NCI-H510A treated with DMSO at 0.1 percent for 48 hours (cell line): ENCODE data around the gene KIF4B.
A peak's percentile ranks its signal among the peaks of the same experiment; 100 is the strongest.
"Not testable (repeated sequence)": the region's sequence is repeated elsewhere in the genome, so short reads cannot be mapped to it uniquely, and the experiment has no call there.

ENCODE experiments used
- DNase-seq: peaks from one replicate; lab custom pipeline; 2025; lab: John Stamatoyannopoulos, UW

KIF4B gene, protein sequence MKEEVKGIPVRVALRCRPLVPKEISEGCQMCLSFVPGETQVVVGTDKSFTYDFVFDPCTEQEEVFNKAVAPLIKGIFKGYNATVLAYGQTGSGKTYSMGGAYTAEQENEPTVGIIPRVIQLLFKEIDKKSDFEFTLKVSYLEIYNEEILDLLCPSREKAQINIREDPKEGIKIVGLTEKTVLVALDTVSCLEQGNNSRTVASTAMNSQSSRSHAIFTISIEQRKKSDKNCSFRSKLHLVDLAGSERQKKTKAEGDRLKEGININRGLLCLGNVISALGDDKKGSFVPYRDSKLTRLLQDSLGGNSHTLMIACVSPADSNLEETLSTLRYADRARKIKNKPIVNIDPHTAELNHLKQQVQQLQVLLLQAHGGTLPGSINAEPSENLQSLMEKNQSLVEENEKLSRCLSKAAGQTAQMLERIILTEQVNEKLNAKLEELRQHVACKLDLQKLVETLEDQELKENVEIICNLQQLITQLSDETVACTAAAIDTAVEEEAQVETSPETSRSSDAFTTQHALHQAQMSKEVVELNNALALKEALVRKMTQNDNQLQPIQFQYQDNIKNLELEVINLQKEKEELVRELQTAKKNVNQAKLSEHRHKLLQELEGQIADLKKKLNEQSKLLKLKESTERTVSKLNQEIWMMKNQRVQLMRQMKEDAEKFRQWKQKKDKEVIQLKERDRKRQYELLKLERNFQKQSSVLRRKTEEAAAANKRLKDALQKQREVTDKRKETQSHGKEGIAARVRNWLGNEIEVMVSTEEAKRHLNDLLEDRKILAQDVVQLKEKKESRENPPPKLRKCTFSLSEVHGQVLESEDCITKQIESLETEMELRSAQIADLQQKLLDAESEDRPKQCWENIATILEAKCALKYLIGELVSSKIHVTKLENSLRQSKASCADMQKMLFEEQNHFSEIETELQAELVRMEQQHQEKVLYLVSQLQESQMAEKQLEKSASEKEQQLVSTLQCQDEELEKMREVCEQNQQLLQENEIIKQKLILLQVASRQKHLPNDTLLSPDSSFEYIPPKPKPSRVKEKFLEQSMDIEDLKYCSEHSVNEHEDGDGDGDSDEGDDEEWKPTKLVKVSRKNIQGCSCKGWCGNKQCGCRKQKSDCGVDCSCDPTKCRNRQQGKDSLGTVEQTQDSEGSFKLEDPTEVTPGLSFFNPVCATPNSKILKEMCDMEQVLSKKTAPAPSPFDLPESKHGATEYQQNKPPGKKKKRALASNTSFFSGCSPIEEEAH

DNA sequence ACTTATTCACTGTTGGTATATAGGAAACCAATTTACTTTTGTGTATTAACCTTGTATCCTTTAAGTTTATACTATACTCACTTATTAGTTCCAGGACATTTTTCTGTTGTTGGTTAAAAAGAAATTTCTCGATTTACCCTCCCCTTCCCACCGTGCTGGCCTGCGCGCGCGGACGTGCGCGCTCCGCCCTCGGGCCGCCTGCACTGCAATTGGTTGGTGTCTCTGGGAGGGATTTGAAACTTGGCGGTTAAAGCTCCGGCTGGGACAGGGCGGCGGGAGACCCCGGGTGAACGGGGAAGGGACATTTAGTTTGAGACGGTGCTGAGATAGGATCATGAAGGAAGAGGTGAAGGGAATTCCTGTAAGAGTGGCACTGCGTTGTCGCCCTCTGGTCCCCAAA, at the start of gene KIF4B:
TSS of gene KIF4B (plus strand) at position 230 of the 400 bp plus-strand sequence. CDS start at position 335, 105 bp downstream.
- no peak for DNase-seq

- no peak for DNase-seq
These were observed 47.3 kb upstream of the KIF4B start for GRCh38 chr5:154966081-154966841.

- no peak for DNase-seq
These were observed 46.7 kb upstream of the KIF4B start for GRCh38 chr5:154966874-154967273.

GRCh38 chr5:154967421-154968024, 46.0 kb upstream of the KIF4B start:
- DNase-seq = no peak

GRCh38 chr5:154968953-154969352, 44.6 kb upstream of the KIF4B start:
- no peak for DNase-seq

GRCh38 chr5:154970759-154971158, 42.8 kb upstream of the KIF4B start:
- DNase-seq = no peak

DNA sequence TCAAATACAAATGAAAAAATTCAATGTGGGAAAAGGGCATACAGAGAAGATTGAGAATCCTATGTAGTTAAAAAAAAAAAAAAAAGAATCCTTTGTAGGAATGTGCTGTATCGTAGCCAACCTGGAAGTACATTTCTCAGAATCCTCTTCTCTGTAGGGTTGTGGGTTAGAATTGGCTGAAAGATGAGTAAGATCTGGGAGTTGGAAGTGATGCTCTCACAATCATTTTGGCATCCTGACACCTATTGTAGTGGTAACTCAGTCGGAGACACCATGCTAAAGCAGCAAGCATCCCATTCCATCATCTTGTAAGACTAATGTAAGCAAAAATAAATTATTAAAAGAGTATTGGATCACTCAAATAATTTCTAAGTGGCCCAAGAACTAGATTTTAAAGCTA, 42.1 kb upstream of the KIF4B start:
- DNase-seq = no peak

GRCh38 chr5:154972476-154973080, 41.0 kb upstream of the KIF4B start:
- DNase-seq = peak; percentile 18

- DNase-seq = not testable (repeated sequence)
These were observed 37.5 kb upstream of the KIF4B start for GRCh38 chr5:154976082-154976481.

DNA sequence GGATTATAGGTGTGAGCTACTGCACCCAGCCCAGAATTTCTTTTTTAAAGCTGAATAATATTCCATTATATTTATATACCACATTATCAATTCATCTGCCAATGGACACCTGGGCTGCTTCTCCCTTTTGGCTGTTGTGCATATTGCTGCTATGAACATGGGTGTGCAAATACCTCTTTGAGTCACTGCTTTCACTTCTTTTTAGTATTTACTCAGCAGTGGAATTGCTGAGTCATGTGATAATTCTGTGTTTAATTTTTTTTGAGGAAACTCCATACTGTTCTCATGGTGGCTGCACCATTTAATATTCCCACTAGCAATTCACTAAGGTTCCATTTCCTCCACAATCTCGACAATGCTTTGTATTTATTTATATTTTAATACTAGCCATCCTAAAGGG, 36.1 kb upstream of the KIF4B start:
- DNase-seq = no peak

GRCh38 chr5:154978294-154978693, 35.3 kb upstream of the KIF4B start:
- DNase-seq = not testable (repeated sequence)

DNA sequence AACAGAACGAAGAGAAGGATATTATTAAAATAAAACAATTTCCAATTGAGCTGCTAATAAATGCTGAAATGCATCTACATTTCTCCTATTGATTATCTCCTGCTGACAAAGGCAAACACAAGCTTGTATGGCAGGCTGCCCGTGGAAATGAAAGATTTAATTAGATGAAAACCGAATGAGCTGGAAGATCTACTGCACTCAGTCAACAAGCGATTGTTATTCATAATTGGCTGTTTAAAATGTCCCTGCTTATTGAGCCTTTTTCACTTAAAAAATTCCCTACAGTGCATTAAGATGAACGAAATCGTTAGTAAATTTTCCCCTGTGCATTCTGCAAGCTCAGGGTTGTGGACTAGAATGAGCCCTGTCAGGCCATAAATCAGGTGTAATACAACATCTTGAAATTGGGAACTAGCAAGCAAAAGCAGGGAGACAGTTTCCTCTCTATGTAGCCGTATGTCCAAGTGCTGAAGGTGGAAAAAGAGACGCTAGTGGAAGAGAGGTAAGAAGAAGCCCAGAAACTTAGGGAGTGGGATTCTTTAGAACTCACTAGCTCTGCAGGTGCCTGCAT, 28.5 kb upstream of the KIF4B start:
- no peak for DNase-seq

- no peak for DNase-seq
These were observed 27.4 kb upstream of the KIF4B start for GRCh38 chr5:154986151-154986550.

DNA sequence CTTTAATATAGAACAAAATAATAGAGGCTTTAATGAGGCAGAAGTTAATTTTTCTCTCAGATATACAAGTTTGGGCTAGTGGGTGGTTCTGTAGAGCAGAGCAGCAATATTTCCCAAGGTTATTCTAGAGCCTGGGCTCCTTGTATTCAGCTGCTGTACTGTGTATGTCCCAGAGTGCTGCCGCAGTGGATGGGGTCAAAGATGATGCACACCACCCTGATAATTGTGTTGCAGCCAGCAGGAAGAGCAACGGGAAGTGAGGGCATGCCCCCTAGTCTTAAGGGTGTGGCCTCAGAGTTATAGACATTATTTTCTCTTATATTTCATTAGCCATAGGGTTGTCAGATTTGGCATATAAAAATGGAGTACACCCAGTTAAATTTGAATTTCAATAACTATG, 23.9 kb upstream of the KIF4B start:
- DNase-seq = no peak

DNA sequence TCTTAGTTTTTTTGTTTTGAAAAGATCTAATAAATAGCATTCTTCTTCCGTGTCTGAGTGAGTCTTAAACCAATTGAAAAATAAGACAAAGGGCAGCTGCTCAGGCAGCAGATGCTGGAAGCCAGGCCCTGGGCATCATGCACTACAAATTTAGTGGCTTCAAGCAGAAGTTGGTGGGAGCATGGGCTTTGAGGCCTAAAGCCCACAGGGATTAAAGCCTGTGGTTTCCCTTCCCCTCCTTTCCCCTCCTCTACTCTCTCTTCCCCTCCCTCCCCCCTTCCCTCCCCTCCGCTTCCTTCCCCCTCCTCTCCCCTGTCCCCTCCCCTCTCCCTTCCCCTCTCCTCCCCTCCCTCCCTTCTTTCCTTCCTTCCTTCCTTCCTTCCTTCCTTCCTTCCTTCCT, 20.1 kb upstream of the KIF4B start:
- no peak for DNase-seq

DNA sequence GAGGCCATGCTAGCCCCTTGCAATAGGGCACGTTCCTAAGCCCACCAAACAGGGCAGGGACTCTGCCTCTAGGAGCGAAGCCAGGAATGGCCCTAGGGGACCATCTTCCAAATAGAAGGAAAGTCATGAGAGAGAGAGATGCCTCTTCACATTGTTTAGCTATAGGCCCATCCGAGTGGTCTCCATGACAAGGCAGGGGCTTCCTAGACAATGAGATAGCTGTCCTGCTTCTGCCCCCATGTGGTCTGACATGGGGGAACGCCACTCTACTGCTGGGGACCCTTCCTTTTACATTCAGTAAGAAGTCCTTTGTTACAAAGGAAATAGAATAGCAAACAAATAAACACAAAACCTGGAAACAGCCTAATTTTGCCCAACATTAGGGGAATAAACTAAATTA, 17.9 kb upstream of the KIF4B start:
- DNase-seq = no peak

DNA sequence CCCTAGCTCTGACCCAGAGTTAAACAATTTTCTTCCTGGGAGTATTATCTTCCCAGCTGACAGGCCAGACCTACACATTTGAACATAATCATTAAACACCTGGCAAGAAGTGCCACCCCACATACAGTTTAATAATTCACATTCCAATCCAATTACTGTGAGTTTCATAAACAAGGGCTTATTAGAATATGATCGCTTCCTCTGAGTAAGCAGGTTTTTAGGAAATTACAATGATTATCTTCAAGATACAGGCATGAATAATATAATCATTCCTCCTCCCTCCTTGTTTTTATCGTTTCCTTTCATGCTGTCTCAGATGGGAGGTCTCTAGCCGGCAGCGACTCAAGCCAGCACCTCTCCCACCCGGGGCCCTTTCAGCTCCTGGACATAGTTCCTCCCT, 15.8 kb upstream of the KIF4B start:
- no peak for DNase-seq

- no peak for DNase-seq
These were observed 13.7 kb upstream of the KIF4B start for GRCh38 chr5:154999865-155000264.

- no peak for DNase-seq
These were observed 12.0 kb upstream of the KIF4B start for GRCh38 chr5:155001523-155001922.

DNA sequence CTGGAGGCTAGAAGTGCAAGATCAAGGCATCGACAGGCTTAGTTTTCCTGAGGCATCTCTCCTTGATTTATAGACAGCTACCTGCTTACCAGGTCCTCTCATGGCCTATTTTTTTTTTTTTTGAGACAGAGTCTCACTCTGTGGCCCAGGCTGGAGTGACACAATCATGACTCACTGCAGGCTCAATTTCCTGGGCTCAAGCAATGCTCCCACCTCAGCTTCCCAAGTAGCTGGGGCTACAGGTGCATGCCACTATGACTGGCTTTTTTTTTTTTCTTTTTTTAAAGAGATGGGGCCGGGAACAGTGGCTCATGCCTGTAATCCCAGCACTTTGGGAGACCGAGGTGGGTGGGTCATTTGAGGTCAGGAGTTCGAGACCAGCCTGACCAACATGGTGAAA, 10.8 kb upstream of the KIF4B start:
- DNase-seq = not testable (repeated sequence)
